ENCODE data around the gene LURAP1L.

Gene LURAP1L

DNA sequence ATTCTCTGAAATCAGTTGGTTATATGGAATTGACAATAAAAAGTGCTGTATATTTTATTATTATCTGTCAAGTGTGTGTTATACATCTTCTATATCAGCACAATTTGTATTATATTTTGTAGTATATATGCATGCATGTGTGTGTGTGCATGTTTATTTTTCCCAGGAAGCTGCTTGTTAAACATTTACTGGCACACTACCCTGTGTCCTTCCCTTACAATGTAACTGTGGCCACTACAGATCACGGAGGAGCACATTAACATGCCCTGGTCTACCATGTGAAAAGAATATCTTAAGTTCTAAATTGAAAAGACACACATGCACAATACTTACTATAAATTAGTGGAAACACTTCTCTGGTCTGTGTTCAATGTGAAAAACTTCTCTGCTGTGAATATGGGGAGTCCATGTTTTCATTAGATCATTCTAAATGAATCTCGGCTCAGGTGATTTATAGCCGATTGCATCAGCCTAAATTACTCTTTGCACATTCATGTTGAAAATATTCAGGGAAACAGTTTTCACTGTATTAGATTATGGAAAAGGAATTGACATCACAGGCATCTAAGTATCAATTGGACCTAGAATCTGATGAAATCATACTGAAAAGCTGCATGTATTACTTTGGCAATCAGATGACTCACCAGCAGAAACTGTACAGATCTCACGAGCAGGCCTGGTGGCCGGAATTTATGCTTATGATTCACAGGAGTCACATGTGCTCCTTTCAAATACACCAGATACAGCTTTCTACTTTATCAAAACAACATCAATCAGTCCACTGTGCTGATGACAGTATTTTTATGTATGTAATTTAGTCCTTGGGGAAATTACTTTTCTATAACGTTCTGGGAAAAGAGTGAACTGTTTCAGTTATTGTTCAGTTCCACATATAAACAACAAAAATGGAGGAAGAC, 39.4 kb downstream of the LURAP1L start:
- DNase-seq: no peak

DNA sequence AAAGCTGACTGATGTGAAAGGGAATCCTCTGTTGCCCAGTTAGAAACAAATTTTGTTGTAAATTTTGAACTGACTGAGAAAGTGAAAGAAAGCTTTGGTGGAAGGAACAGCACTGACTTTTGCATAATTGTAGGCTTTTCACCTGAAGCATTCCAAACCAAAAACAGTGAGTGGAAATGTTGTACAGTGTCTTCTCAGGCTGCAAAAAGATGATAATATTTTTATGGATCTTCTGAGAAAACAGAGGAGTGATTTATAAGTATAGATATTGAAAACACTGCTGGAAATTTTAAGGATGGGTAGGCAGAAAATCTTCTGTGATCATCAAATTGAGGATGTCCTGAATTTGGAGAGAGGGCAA, 40.0 kb downstream of the LURAP1L start:
- no peak for DNase-seq

DNA sequence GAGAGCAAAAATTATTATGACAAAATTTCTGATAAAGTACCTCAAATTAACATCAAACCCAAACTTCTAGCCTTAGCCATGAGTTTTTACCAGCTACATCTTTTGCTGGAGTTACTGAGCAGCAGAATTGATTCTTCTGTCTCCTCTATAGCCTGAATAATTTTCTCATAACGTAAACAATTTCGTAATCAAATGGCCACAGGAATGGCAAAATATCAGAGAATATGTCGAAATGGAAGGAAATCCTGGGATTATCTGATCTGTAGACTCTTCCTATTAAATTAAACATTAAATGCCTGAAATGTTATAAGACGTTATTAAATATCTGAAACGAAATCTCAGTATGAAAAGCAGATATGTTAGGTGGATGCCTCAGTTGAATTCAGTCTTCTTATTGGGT, 41.1 kb downstream of the LURAP1L start:
- no peak for DNase-seq

DNA sequence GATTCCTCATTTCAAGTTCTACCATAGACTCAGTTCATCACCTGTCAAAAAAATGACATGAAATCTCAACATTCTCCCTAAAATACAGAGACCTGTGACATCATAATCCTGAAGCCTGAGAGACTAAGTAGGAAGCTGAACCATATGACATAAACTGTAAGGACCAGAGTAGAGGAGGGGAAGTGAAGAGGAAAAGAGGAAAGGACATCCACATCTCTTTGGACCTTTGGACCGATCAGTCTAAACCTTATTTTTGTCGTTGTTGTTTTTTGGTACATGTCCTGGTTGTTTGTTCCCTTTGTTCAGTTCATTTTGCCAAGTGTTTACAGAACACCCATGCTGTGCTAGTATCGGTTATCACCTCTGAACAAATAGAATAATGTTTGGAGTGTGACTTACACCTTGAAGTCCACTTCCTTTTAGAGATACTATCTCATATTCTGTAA, 41.9 kb downstream of the LURAP1L start:
- no peak for DNase-seq

DNA sequence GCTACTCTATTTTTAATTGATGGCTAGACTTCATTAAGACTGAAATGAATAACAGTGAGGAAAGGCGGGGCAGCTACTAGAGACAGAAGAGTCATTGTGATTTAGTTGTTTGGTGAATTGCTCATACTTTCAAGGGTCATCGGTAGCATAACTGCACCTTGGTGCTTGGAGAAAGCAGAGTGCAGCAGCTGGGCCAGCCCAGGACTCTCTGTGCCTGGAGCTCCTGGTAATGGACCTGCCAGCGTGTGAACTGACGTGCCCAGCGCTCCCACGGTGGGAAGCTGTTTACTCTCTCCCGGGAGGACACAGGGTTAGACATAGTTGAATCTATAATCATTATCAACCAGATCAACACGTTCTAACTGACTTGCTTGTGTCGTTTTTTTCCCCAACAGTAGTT, 42.9 kb downstream of the LURAP1L start:
- DNase-seq: no peak

DNA sequence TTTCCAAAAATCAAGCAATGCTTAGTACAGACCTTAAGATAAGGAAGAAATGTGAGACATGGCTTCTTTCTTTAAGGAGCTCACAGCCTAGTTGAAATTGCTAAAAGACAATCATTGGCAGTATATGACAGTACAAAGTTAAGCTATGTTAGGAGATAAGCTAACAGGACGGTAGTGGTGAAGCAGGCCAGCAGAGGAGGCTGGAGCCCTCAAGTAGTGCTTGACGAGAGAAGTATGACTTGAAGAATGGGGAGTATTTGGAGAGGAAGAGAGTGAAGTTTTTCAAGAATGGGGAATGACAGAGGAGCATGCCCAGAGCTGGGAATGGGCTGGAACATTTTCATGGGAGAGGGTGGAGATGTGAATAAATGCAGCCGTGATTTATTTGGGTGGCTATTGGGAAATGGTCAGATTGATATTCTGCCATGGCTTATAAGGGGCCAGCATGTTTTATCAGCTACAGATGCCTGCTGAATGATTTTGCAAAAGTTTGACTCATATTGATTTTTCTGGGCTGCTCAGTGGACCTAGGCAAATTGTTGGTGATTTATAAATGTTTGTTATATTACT, 43.7 kb downstream of the LURAP1L start:
- no peak for DNase-seq

DNA sequence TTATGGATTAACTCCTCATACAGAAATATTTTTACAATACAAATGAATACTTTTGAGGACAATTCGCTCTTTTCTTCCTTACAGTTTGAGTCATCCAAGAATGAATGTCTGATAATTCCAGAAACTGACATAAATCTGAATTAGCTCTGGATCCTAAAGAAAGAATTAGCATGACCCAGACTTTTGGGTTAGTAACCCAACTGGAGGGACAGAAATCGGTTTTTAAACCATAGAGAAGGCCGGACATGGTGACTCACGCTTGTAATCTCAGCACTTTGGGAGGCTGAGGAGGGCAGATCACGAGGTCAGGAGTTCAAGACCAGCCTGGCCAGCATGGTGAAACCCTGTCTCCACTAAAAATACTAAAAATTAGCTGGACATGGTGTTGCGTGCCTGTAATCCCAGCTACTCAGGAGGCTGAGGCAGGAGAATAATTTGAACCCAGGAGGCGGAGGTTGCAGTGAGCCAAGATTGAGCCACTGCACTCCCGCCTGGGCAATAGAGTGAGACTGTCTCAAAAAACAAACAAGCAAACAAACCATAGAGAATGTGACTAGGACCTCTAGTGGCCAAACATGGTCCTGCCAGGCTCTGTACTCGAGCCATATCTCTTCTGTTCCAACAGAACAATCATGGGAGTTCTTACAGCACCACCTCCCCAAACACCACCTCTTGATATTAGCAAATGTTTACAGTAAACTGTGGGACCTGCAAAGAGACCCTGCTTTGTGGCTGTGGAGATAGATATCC, 44.8 kb downstream of the LURAP1L start:
- DNase-seq: no peak

DNA sequence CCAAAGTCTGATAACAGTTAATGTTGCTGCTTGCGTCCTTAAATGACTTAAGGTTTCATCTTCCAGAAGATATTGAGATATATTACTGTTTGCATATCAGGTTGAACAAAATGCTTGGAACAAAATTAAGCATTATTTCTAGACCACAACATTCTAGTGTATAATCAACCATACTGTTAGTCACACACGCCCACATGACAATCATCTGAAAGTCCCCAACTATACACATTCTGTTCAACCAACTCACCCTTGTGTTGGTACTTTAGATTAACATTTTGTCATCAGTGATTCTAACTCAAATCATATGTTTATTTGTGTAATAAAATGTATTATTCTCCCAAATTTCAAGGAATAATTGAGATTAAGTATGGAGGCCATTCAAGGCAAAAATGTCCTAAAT, 47.3 kb downstream of the LURAP1L start:
- no peak for DNase-seq

DNA sequence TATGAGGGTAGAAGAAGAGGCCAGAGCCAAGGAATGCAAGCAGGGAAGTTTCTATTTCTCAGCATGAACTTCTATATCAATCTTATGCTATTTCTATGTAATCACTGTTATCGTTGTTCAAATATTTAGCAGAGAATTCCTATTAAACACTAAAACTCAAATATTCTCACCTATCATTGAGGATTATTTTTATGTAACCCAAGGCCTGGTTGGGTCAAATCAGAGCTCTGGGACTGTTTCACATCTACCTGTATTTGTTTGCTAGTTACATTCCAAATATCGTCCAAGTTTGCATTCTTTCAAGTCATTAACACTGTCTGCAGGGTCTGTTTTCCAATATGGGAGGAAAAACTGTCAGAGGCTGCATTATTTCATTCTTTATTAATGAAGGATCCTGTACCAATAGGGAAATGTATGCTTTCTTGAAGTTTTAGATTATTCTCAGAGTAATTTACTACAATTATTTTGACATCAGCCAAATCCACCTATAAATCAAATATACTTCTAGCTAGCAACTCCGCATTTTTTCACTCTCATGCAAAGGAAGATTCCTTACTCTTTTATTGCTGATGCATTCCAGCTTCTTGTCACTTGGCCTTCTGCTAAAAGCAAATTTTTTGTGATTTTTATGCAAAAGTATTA, 52.2 kb downstream of the LURAP1L start:
- no peak for DNase-seq

DNA sequence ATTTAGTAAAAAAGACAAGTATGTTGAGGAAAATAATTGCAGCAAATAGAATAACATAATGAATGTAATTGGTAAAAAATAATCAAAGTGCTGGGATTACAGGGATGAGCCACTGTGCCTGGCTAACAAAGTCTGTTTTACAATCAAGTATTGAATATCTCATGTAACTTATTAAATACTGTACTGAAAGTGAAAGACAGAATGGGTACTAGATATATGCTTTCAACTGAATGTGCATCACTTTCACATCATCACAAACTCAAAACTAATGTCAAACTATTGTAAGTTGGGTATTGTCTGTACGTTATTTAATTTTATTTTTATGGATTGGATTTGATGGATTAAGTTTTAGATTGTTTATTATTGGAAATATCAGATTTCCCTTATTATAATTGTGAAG, 58.9 kb downstream of the LURAP1L start:
- DNase-seq: no peak

DNA sequence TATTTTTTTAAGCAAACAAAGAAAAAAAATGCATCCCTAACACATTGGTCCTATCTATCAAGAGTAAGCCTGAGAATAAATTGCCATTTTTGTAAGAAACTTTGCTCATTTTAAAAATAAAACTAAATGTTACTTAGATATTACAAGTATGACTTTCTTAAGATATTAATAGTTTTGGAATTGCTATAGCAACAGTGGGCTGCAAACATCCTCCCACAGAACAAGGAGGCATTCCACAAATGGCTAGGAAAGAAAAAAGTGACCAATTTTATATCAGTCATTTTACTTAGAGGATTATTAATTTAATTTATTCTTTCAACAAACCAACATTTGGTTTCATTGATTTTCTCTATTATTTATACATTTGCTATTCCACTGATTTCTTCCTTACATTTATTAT, 63.7 kb downstream of the LURAP1L start:
- no peak for DNase-seq

DNA sequence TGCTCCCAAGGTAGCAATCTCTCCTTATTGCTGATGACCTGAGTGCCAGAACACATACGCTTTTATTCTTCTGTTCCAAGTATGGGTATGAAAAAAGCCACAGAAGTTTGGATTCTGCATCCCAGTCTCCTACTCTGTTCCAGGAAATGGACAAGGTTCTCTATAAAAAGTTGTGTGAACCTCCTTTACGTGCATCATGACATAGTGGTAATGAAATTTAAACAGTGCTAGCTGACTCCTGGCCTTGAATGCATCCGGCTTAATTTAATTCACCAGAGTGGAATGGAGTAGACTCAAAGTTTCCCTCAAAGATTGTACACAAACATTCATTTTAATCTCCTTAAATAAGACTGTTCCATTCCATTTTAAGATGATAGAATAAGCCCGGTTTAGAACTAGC, 68.9 kb downstream of the LURAP1L start:
- no peak for DNase-seq

DNA sequence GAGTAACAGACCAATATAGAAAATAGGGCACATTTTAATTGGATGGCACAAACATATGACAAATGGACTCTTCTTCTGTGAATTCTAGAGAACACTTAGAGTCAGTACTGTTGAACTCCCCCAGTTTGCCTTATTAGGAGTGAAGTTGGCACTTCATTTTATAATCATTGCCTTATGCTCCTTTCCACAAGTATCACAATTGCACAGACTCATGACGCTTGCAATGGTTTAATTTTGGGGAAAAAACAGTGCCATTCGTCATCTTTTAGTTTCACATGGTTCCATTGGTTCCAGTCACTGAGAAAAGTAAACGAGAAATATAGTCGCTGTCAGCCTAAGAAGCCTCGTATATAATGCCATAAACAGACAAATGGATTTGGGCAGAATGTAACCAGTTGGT, 71.2 kb downstream of the LURAP1L start:
- no peak for DNase-seq

DNA sequence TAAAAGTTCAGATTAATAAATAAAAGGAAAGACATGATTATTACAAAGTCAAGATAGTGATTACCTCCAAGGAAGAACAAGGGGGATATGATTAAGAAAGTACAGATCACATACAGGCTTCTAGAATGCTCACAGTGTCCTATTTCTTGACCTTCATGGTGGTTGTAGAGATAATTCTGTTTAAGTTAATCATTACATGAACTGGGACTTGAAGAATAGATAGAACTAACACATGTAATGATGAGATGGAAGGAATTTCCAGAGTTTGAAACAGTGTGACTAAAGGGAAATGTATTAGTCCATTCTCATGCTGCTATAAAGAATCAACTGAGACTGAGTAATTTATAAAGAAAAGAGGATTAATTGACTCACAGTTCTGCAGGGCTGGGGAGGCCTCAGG, 72.7 kb downstream of the LURAP1L start:
- DNase-seq: no peak

DNA sequence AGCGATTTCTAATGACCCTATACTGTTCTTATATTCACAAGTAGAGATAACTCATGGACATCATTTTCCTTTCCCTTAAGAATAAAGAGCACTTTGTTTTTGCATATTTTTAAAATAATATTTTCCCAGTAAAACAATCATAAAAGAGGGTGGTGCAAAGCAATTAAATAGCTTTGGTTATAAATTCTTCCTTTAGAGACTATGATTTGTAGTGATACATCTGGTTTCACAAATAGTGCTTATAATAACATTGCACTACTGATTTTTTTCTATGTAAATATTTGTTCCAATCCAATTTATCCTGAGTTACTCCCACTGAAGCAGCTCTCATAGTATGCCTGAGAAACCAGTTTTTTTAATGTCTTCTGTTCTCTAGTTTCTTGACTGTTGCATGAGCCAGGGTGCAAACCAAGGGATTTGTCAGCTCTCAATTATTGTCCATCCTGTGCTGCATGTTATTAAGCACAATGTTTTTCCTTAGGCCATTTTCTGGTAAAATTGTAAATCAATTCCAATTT, 74.7 kb downstream of the LURAP1L start:
- no peak for DNase-seq

DNA sequence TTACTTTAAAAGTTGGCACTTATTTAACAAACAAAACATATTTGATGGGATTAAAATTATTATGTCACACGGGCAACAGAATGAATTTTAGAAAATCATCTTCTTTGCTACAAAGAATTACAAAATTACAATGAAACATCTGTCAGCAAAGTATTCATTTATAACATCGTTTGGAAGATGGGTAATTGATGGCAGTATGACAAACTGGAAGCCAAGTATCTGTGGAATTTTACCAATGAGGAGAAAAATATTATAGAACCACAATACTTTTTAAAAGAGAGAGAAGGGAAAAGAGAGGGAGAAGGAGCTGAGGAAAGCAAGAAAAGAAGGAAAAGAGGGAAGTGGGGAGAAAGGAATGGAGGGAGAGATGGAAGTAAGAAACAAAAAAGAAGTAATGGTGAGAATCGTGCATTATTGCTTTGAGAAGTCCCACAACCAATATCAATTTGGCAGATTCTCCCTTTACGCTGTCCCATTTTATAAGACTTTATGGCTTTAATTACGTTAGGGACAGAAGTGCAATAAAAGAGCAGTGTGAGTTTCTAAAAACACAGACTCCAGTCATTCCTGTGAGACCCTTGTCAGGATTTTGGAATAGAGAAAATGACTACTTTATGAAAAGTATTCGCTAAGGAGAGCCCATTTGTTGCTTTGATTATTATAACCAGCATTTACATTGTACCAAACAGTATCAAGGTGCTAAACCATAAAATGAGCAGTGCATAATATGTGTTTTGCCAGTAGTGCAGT, 76.7 kb downstream of the LURAP1L start:
- DNase-seq: no peak

DNA sequence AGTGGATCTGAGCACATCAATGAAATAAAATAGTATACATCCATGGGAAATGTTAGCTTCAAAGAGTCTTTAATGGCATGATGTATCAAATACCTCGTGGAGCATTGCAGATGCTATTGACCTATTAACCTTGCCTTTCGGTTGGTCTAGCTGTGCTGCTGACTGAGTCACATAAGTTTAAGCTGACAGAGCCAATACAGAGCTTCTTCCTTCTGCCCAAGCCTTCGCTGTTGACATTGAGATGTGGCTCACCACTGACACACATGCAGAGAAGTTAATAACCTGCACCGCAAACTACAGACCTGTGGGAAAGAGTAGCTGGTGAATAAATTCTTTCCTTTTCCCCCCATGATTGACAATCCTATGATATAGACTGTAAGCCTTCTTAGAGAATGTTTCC, 78.2 kb downstream of the LURAP1L start:
- DNase-seq: no peak

DNA sequence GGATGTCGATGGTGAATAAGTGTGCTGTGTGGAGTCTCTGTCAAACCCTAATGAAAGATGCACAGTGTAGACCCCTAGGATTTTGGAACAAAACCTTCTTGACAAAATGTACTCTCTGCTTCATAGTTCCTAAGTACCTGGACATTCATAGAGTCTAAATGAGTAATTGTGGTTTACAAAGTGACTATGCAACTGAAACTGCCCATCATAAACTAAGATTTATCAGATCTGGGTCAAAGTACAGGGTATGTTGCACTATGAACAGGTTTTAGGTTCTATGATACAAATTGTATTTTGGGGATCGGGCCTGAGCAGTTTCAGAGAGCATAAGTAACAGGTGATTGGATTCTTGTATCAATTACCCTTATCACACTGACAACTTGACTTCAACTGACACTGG, 79.4 kb downstream of the LURAP1L start:
- DNase-seq: no peak

DNA sequence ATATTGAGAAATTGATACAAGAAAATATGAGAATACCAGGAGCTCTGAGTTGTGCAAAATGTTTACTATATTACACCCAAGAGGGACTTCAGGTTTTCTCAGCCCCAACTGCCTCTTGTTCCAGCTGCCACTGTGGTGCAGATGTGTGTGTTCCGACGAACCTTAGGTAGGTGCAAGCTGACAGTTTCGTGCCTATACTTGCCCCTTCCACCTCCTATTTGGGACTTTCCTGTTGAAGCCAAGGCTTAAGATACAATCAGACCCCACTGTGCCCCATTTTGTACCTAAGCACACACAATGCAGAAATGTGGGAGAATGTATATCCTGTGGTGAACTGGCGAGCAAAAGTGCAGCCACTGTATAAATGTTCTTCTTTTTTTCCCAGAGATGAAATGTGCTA, 80.2 kb downstream of the LURAP1L start:
- DNase-seq: no peak

DNA sequence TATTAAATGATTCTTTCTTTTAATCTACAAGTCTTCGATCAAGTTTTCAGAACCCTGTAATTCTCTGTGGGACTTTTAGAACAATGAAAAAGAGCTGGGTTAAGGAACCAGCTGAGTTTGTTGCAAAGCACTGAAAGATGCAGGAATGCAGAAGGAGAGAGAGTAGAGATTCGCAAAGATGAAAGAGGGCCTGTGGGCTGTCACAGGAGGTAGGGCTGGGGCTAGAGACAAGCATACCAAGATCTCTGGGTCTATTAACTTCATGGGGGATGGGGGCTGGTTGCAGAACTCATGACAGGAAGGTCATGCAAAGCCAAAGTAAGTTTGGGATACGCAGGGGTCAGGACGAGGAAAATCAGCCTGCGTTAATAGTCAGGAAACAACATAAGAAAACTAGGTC, 81.8 kb downstream of the LURAP1L start:
- no peak for DNase-seq

DNA sequence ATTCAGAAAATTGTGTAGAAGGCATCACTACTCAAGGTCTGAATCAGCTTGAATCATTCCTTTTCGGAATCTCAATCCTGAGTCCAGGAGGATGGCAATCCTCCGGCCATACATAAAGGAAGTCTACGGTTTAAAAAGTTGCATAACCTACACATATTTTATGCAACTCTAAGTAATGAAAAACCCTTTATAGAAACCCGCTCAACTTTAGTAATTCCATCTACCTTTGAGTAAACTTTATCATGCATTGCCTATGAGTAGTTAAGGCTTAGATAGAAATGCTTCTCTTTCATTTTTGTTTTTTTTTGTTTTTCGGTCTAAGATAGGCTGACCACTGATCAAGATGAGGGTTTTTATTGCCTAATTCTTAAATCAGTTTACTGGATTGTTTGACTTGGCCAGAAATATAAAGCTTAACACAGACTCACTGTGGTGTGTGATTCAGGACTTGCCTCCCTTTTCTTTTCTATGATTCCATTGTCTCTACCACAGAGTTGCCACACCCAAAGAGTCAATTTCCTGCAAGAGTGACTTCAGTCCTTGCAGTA, 85.0 kb downstream of the LURAP1L start:
- no peak for DNase-seq

DNA sequence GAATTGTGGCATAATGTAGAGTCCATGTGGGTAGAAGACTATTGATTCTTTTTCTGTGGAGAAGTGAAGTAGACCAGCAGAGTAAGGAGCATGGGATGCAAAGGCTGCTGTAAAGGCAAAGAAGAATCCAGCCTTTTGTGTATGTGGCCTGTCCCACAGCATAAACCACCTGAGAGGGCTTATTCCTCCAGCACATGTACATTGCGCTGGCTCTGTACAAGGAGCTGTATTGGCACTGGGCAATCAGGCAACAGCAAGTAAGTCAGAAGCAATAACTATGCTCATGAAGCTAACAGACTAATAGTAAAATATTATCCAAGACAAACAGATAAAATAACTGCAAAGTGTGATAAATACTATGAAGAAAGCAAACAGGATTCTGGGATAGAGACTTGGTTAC, 86.2 kb downstream of the LURAP1L start:
- no peak for DNase-seq

Measured in CD4-positive, alpha-beta T cell treated with Interferon gamma for 1 hour (primary cell).